ENCODE measurements around the gene RBM38.
"Not testable (repeated sequence)": the region's sequence is repeated elsewhere in the genome, so short reads cannot be mapped to it uniquely, and the experiment has no call there.

Gene RBM38

GRCh38 chr20:57426831-57427230 lies 35.6 kb downstream of the RBM38 start:
- no peaks in the 10 kb centered on the region for H3K4me1 ChIP-seq (ENCODE audit: insufficient read depth, poor library complexity, severe bottlenecking)
- H3K27me3 ChIP-seq (ENCODE audit: insufficient read depth, poor library complexity, severe bottlenecking): no peaks in the 10 kb centered on the region
- TF ChIP-seq, protein P1, sequence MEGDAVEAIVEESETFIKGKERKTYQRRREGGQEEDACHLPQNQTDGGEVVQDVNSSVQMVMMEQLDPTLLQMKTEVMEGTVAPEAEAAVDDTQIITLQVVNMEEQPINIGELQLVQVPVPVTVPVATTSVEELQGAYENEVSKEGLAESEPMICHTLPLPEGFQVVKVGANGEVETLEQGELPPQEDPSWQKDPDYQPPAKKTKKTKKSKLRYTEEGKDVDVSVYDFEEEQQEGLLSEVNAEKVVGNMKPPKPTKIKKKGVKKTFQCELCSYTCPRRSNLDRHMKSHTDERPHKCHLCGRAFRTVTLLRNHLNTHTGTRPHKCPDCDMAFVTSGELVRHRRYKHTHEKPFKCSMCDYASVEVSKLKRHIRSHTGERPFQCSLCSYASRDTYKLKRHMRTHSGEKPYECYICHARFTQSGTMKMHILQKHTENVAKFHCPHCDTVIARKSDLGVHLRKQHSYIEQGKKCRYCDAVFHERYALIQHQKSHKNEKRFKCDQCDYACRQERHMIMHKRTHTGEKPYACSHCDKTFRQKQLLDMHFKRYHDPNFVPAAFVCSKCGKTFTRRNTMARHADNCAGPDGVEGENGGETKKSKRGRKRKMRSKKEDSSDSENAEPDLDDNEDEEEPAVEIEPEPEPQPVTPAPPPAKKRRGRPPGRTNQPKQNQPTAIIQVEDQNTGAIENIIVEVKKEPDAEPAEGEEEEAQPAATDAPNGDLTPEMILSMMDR (IDR thresholded peaks at IDR 0.05; ENCODE audit: poor library complexity, severe bottlenecking): no peak
- H3K27ac ChIP-seq (ENCODE audit: poor library complexity, severe bottlenecking): no peak overlapping the region
- DNase-seq (ENCODE audit: low spot score) (peak; percentile 73), ATAC-seq (ENCODE audit: low read depth) (no peak)
- H3K36me3 ChIP-seq (ENCODE audit: low read depth): no peaks in the 10 kb centered on the region
- no peaks in the 10 kb centered on the region for H3K9me3 ChIP-seq (ENCODE audit: severe bottlenecking)
- no peak overlapping the region for H3K4me3 ChIP-seq (ENCODE audit: severe bottlenecking)

- no peaks in the 10 kb centered on the region for H3K9me3 ChIP-seq (ENCODE audit: severe bottlenecking)
- H3K4me1 ChIP-seq (ENCODE audit: insufficient read depth, poor library complexity, severe bottlenecking): peaks cover 8% of the 10 kb centered on the region
- TF ChIP-seq, protein P1 (IDR thresholded peaks at IDR 0.05; ENCODE audit: poor library complexity, severe bottlenecking): no peak
- H3K27ac ChIP-seq (ENCODE audit: poor library complexity, severe bottlenecking): no peak overlapping the region
- peak; percentile 77 for DNase-seq (ENCODE audit: low spot score)
- no peak for ATAC-seq (ENCODE audit: low read depth)
- no peaks in the 10 kb centered on the region for H3K27me3 ChIP-seq (ENCODE audit: insufficient read depth, poor library complexity, severe bottlenecking)
- no peak overlapping the region for H3K4me3 ChIP-seq (ENCODE audit: severe bottlenecking)
- H3K36me3 ChIP-seq (ENCODE audit: low read depth): no peaks in the 10 kb centered on the region
Measured at GRCh38 chr20:57428324-57429158, 37.3 kb downstream of the RBM38 start.

DNA sequence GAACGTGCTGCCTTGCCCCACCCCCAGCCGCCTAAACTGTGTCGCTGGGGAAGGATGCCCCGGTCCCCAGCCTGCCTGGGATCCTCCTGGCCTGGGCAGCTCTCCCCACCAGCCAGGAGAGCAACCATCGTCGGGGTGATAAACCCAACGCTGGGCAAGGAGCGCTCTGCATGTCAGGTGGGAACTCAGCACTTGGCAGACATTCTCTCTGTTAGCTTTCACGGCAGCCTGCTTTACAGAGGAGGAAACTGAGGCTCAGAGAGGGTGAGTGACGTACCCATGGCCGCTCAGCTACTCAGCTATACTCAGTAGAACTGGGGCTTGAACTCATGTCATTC lies 37.9 kb downstream of the RBM38 start:
- peaks cover 8% of the 10 kb centered on the region for H3K4me1 ChIP-seq (ENCODE audit: insufficient read depth, poor library complexity, severe bottlenecking)
- H3K36me3 ChIP-seq (ENCODE audit: low read depth): no peaks in the 10 kb centered on the region
- ATAC-seq (ENCODE audit: low read depth): no peak
- no peaks in the 10 kb centered on the region for H3K27me3 ChIP-seq (ENCODE audit: insufficient read depth, poor library complexity, severe bottlenecking)
- TF ChIP-seq, protein P1 (IDR thresholded peaks at IDR 0.05; ENCODE audit: poor library complexity, severe bottlenecking): no peak
- no peak overlapping the region for H3K4me3 ChIP-seq (ENCODE audit: severe bottlenecking)
- H3K9me3 ChIP-seq (ENCODE audit: severe bottlenecking): no peaks in the 10 kb centered on the region
- no peak for DNase-seq (ENCODE audit: low spot score)
- H3K27ac ChIP-seq (ENCODE audit: poor library complexity, severe bottlenecking): no peak overlapping the region

- no peak for DNase-seq (ENCODE audit: low spot score)
- no peak overlapping the region for H3K4me3 ChIP-seq (ENCODE audit: severe bottlenecking)
- H3K27me3 ChIP-seq (ENCODE audit: insufficient read depth, poor library complexity, severe bottlenecking): no peaks in the 10 kb centered on the region
- TF ChIP-seq, protein P1 (IDR thresholded peaks at IDR 0.05; ENCODE audit: poor library complexity, severe bottlenecking): no peak
- H3K36me3 ChIP-seq (ENCODE audit: low read depth): no peaks in the 10 kb centered on the region
- peaks cover 8% of the 10 kb centered on the region for H3K4me1 ChIP-seq (ENCODE audit: insufficient read depth, poor library complexity, severe bottlenecking)
- peak; percentile 76 for ATAC-seq (ENCODE audit: low read depth)
- H3K27ac ChIP-seq (ENCODE audit: poor library complexity, severe bottlenecking): no peak overlapping the region
- no peaks in the 10 kb centered on the region for H3K9me3 ChIP-seq (ENCODE audit: severe bottlenecking)
Measured at GRCh38 chr20:57429580-57430200, 38.5 kb downstream of the RBM38 start.

GRCh38 chr20:57430201-57430596 lies 39.0 kb downstream of the RBM38 start:
- not testable (repeated sequence) for DNase-seq (ENCODE audit: low spot score); H3K27me3 ChIP-seq (ENCODE audit: insufficient read depth, poor library complexity, severe bottlenecking); H3K4me3 ChIP-seq (ENCODE audit: severe bottlenecking); H3K27ac ChIP-seq (ENCODE audit: poor library complexity, severe bottlenecking); H3K36me3 ChIP-seq (ENCODE audit: low read depth); H3K9me3 ChIP-seq (ENCODE audit: severe bottlenecking); ATAC-seq (ENCODE audit: low read depth)
- H3K4me1 ChIP-seq (ENCODE audit: insufficient read depth, poor library complexity, severe bottlenecking): peaks cover 11% of the 10 kb centered on the region
